ENCODE measurements around the gene EPC2. TPM values are rescaled to one million over a fixed set of nuclear protein-coding genes. Genes with fewer than 3 reads are reported as not detected.
A peak's percentile ranks its signal among the peaks of the same experiment; 100 is the strongest.

EPC2 gene
- total and polyA plus RNA-seq, 10 of the 15 experiments (the other 5 are each of a cell fraction or from before 2014, with no cell fraction given): 2.0 to 16.5 (median 10.8) TPM

GRCh38 chr2:148643998-148644882 is at the start of gene EPC2 (continued):
- TF ChIP-seq TCF3 (IDR thresholded peaks at IDR 0.05; ENCODE audit: borderline replicate concordance, insufficient read depth, low read depth, low read length) (no peak), STAT1 (conservative IDR thresholded peaks at IDR 0.05) (no peak), NFXL1 (IDR thresholded peaks at IDR 0.05; ENCODE audit: borderline replicate concordance) (no peak), BMI1 (IDR thresholded peaks at IDR 0.05; ENCODE audit: borderline replicate concordance) (no peak), ZNF274 (IDR thresholded peaks at IDR 0.05; ENCODE audit: insufficient read depth, insufficient read length) (no peak), NRF1 (conservative IDR thresholded peaks at IDR 0.05; ENCODE audit: low read depth, low read length) (no peak), USF2 (IDR thresholded peaks at IDR 0.05; ENCODE audit: borderline replicate concordance, low read depth, low read length) (no peak), PRDM15 (CRISPR knock-in tag; IDR thresholded peaks at IDR 0.05) (no peak), IKZF1 (conservative IDR thresholded peaks at IDR 0.05) (peak; percentile 72), BCL11A (IDR thresholded peaks at IDR 0.05; ENCODE audit: low read depth, low read length) (0 out of 2 replicates have a peak, but pooled peaks have one; percentile 3), KDM1A (IDR thresholded peaks at IDR 0.05; ENCODE audit: borderline replicate concordance) (no peak), USF1 (IDR thresholded peaks at IDR 0.05; ENCODE audit: borderline replicate concordance, extremely low read length, insufficient read depth, low read depth, low read length) (no peak), SUZ12 (IDR thresholded peaks at IDR 0.05; ENCODE audit: unreplicated experiment) (no peak), IRF4 (IDR thresholded peaks at IDR 0.05; ENCODE audit: low read depth, low read length) (no peak), IRF5 (IDR thresholded peaks at IDR 0.05; ENCODE audit: borderline replicate concordance) (no peak), NFYA (IDR thresholded peaks at IDR 0.05; ENCODE audit: borderline replicate concordance, low read depth, low read length) (no peak), FOS (IDR thresholded peaks at IDR 0.05; ENCODE audit: borderline replicate concordance, extremely low read depth, insufficient read length) (no peak), PAX8 (IDR thresholded peaks at IDR 0.05) (no peak), ESRRA (IDR thresholded peaks at IDR 0.05; ENCODE audit: low read length) (no peak), RBBP5 (conservative IDR thresholded peaks at IDR 0.05) (peak; percentile 57; the same call in 1 of the 2 replicates), SKIL (IDR thresholded peaks at IDR 0.05; ENCODE audit: low read depth, poor library complexity, severe bottlenecking) (no peak)
